CD8-positive, alpha-beta memory T cell (primary cell): ENCODE data around the gene NUDT12. TPM values are rescaled to one million over a fixed set of nuclear protein-coding genes. Genes with fewer than 3 reads are reported as not detected.
A peak's percentile ranks its signal among the peaks of the same experiment; 100 is the strongest.

ENCODE experiments used
- CTCF ChIA-PET: fragments of 350-600 bp; sonication (Branson Sonifier 250); formaldehyde crosslinking; loops from one replicate; lab custom pipeline; 2021; ENCODE audit warnings: antibody characterized with exemption; lab: Charles Lee
- POLR2A ChIA-PET: fragments of 350-600 bp; sonication (Branson Sonifier 250); formaldehyde crosslinking; loops from one replicate; lab custom pipeline; 2021; ENCODE audit warnings: antibody characterized with exemption; lab: Charles Lee
- DNase-seq, 5 donors: peaks; one replicate each; pipeline versions ENCODE4 v3.0.0 to v3.0.0-alpha.2; 2020 to 2022; ENCODE audit warnings: mixed read lengths in 1 of 5
- H3K27ac ChIP-seq: one replicate; pipeline ENCODE4 v1.7.0; 2013; ENCODE audit warnings: low read depth, mild to moderate bottlenecking, low read length, moderate library complexity
- H3K27me3 ChIP-seq: 2 replicates; pipeline ENCODE4 v1.7.0; 2013; ENCODE audit warnings: low read length, mild to moderate bottlenecking; ENCODE audit not compliant: insufficient read depth, poor library complexity, severe bottlenecking
- H3K36me3 ChIP-seq: 2 replicates; pipeline ENCODE4 v1.7.0; 2013; ENCODE audit warnings: mild to moderate bottlenecking, low read length, moderate library complexity; ENCODE audit not compliant: insufficient read depth
- H3K4me1 ChIP-seq: 2 replicates; pipeline ENCODE4 v1.7.0; 2013; ENCODE audit warnings: mild to moderate bottlenecking, low read length, moderate library complexity; ENCODE audit not compliant: insufficient read depth
- H3K4me3 ChIP-seq: 2 replicates; pipeline ENCODE4 v1.7.0; 2013; ENCODE audit warnings: mild to moderate bottlenecking, low read length
- H3K9me3 ChIP-seq: 2 replicates; pipeline ENCODE4 v1.7.0; 2013; ENCODE audit warnings: mild to moderate bottlenecking, low read length
- H3K27ac Mint-ChIP-seq, 8 donors: one replicate each; pipeline ENCODE4 v1.8.0; 2020 to 2021; ENCODE audit warnings: mixed read lengths in 8 of 8, mild to moderate bottlenecking in 6 of 8, inconsistent platforms in 3 of 8, moderate library complexity in 3 of 8
- H3K27me3 Mint-ChIP-seq, 2 donors: one replicate each; pipeline ENCODE4 v1.8.0; 2020 to 2021; ENCODE audit warnings: mixed read lengths in 2 of 2, mild to moderate bottlenecking in 1 of 2, moderate library complexity in 1 of 2
- H3K36me3 Mint-ChIP-seq, 3 donors: one replicate each; pipeline ENCODE4 v1.8.0; 2020 to 2021; ENCODE audit warnings: mixed read lengths in 3 of 3, inconsistent platforms in 1 of 3, mild to moderate bottlenecking in 1 of 3
- H3K4me1 Mint-ChIP-seq, 3 donors: one replicate each; pipeline ENCODE4 v1.8.0; 2020 to 2021; ENCODE audit warnings: mixed read lengths in 3 of 3, inconsistent platforms in 1 of 3, mild to moderate bottlenecking in 1 of 3
- H3K4me3 Mint-ChIP-seq, 7 donors: one replicate each; pipeline ENCODE4 v1.8.0; 2020 to 2021; ENCODE audit warnings: mixed read lengths in 7 of 7, mild to moderate bottlenecking in 6 of 7, moderate library complexity in 4 of 7, inconsistent platforms in 2 of 7
- H3K9me3 Mint-ChIP-seq, 5 donors: one replicate each; pipeline ENCODE4 v1.8.0; 2020 to 2022; ENCODE audit warnings: mixed read lengths in 5 of 5, mild to moderate bottlenecking in 3 of 5, moderate library complexity in 2 of 5, inconsistent platforms in 1 of 5
- polyA plus RNA-seq: library from polyadenylated mRNA; unstranded; fragments of 300-500 nt; fragmentation: Illumina TruSeq; gene quantifications from one replicate; pipeline ENCODE4 v1.2.3, GENCODE V29; 2021
- total RNA-seq, 2 experiments: library from RNA; stranded (reverse); gene quantifications; one replicate each; pipeline ENCODE4 v1.2.3, GENCODE V29; 2021

Gene NUDT12
- total RNA-seq (under 1 TPM; 0.86 to 0.94 TPM), polyA plus RNA-seq (not detected)

DNA sequence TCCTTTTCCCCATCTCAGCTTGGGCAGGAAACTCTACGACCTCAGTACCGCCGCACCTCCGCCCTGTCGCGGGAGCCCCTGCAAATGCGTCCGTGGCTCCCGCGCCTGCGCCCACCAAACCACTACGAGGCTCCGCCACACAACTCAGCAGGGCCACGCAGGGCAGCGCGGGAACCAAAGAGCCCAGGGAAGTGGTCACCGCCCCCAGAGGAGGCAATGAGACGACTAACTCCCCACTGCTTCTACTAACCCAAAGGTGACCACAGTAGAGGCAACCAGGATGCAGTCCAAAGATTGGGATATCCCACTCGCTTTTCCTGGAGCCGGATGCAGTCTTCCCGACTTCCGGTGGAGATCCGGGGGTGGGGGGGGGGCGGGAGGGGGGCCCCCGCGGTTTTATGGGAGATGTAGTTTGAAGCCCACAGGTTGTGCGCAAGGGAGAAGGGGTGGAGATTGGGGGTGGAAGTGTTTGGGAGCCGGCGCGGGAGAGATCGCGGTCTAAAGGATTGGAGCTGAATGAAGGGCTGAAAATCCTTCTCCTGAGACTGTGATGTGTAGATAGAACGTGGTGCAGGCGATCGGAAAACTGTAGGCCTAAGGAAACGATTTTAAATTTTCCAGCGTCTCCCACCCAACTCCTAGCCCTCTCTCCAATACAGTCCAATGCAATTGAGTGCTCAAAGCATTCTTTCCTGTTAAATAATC, at the start of gene NUDT12:
Gene NUDT12, minus strand, starts transcription at position 337 of the 705 bp plus-strand sequence. CDS start 2,541 bp downstream, outside the sequence.
- no peaks in the 10 kb centered on the region for H3K27me3 ChIP-seq
- ChIA-PET POLR2A (no interaction called here), CTCF (no interaction called here)
- H3K27ac Mint-ChIP-seq, result peak within 1 kb of the TSS in 3 of 8 donors; percentile 17 to 73 (median 58)
- H3K9me3 ChIP-seq, result no peaks in the 10 kb centered on the region
- no peaks in the 10 kb centered on the region for H3K36me3 ChIP-seq
- peak within 1 kb of the TSS; percentile 45 for H3K27ac ChIP-seq
- no peaks in the 10 kb centered on the region for H3K4me1 ChIP-seq
- peaks cover 1 to 8% of the 10 kb centered on the region in 2 donors for H3K27me3 Mint-ChIP-seq
- H3K4me1 Mint-ChIP-seq, result peaks cover 8 to 16% (median 14%) of the 10 kb centered on the region in 3 donors
- no peaks in the 10 kb centered on the region for H3K36me3 Mint-ChIP-seq
- peaks cover 0 to 5% (median 0%) of the 10 kb centered on the region in 5 donors for H3K9me3 Mint-ChIP-seq
- peak within 1 kb of the TSS; percentile 57 for H3K4me3 ChIP-seq
- H3K4me3 Mint-ChIP-seq, result peak within 1 kb of the TSS; percentile 51 to 83 (median 79)
- peak in 4 of 5 donors; percentile 3 to 46 (median 29) for DNase-seq

DNA sequence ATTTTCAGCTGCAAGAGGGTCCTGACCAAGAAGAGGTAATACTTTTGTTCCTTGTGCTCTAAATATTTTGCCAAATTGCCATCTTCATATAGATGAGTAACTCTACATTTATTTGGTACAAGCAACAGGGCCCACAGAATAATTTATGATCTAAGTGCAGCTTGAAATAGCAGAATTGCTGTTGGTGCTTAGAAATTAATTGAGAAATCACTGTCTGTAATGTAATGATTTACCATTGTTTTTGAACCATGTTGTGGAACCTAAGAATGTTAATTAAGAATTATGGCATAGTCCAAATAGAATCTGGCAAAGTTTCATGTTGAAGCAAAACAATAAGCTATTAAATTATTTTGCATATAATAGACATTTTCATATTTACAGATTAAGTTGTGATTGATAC, 44.8 kb upstream of the NUDT12 start:
- Histone ChIP-seq H3K4me1 (no peaks in the 10 kb centered on the region), H3K27me3 (no peaks in the 10 kb centered on the region), H3K4me3 (no peak overlapping the region), H3K36me3 (no peaks in the 10 kb centered on the region), H3K9me3 (no peaks in the 10 kb centered on the region), H3K27ac (no peak overlapping the region)
- ChIA-PET POLR2A (no interaction called here), CTCF (interaction anchor here (0.9 kb wide), 1 partner anchor 15 kb away, joined by 3 read pairs; no protein-coding TSS in a partner anchor)
- Mint-ChIP-seq H3K4me3 (no peak overlapping the region), H3K36me3 (no peaks in the 10 kb centered on the region), H3K4me1 (no peaks in the 10 kb centered on the region), H3K9me3 (peaks cover 0 to 5% (median 0%) of the 10 kb centered on the region in 5 donors), H3K27me3 (no peaks in the 10 kb centered on the region), H3K27ac (no peak overlapping the region)
- DNase-seq, result no peak

DNA sequence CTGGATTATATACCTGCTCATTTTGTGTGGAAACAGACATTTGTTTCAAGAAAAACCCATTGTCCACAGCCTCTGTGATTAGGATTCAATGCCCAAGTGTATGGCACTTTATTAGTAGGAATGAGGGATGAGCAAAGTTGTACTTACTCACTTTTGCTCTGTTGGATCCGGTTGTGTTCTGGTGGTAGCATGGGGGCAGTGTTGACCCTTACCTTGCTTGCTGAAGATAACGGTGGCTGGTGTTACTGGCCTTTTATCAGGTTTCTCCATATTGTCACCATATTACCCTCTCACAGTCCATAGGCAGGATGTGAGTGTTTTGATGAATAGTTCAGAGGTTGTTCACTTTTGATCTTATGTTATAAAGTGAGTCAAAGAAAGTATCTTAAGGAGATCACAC, 42.7 kb upstream of the NUDT12 start:
- H3K9me3 Mint-ChIP-seq, result peaks cover 0 to 5% (median 0%) of the 10 kb centered on the region in 5 donors
- no peaks in the 10 kb centered on the region for H3K36me3 Mint-ChIP-seq
- DNase-seq, result no peak
- no peak overlapping the region for H3K27ac Mint-ChIP-seq
- ChIA-PET POLR2A (no interaction called here), CTCF (no interaction called here)
- H3K4me1 Mint-ChIP-seq, result no peaks in the 10 kb centered on the region
- H3K9me3 ChIP-seq, result no peaks in the 10 kb centered on the region
- H3K27ac ChIP-seq, result no peak overlapping the region
- H3K36me3 ChIP-seq, result no peaks in the 10 kb centered on the region
- no peak overlapping the region for H3K4me3 Mint-ChIP-seq
- no peak overlapping the region for H3K4me3 ChIP-seq
- no peaks in the 10 kb centered on the region for H3K4me1 ChIP-seq
- H3K27me3 ChIP-seq, result no peaks in the 10 kb centered on the region
- H3K27me3 Mint-ChIP-seq, result no peaks in the 10 kb centered on the region

DNA sequence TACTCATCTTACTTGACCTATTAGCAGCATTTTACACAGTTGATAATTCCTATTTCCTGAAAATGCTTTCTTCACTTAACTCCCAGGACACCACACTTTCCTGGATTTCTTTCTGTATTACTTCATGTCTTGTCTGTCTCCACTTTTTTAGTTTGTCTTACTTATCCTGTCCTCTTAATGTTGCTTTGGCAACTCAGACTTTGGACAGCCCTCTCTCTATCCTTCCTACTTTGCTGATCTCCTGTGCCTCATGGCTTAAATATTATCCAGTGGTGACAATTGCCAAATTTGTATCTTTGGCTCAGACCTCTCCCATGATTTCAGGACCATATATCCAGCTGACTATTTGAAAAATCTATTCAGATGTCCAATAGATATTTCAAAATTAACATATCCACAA, 39.8 kb upstream of the NUDT12 start:
- DNase-seq, result no peak
- ChIA-PET POLR2A (no interaction called here), CTCF (no interaction called here)
- H3K4me1 Mint-ChIP-seq, result no peaks in the 10 kb centered on the region
- H3K9me3 ChIP-seq, result no peaks in the 10 kb centered on the region
- H3K27me3 Mint-ChIP-seq, result no peaks in the 10 kb centered on the region
- peaks cover 0 to 2% (median 0%) of the 10 kb centered on the region in 5 donors for H3K9me3 Mint-ChIP-seq
- H3K36me3 Mint-ChIP-seq, result no peaks in the 10 kb centered on the region
- no peaks in the 10 kb centered on the region for H3K4me1 ChIP-seq
- no peak overlapping the region for H3K4me3 ChIP-seq
- H3K27ac Mint-ChIP-seq, result no peak overlapping the region
- no peaks in the 10 kb centered on the region for H3K27me3 ChIP-seq
- H3K4me3 Mint-ChIP-seq, result no peak overlapping the region
- no peak overlapping the region for H3K27ac ChIP-seq
- H3K36me3 ChIP-seq, result no peaks in the 10 kb centered on the region

DNA sequence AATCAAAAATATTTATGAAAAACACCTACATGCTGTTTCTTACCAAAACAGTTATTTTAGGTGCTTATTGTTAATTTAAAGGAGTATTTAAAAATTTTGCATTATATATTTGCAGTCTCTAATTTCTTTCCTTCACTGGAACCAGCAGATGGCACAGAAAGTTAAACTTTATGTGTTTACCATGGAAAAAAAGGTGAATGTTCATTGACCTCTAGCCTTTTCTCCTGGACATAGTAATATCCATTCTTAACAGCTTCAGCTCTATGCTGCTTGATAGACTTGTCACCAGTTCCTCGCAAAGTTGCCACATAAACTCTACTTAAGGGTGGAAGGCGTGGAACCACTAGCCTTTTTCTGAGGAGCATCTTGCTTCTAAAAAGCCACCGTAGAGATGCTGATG, 38.7 kb upstream of the NUDT12 start:
- H3K4me1 ChIP-seq, result no peaks in the 10 kb centered on the region
- Mint-ChIP-seq H3K27ac (no peak overlapping the region), H3K9me3 (peaks cover 0 to 2% (median 0%) of the 10 kb centered on the region in 5 donors), H3K4me1 (no peaks in the 10 kb centered on the region), H3K36me3 (no peaks in the 10 kb centered on the region), H3K4me3 (no peak overlapping the region), H3K27me3 (no peaks in the 10 kb centered on the region)
- H3K9me3 ChIP-seq, result no peaks in the 10 kb centered on the region
- H3K4me3 ChIP-seq, result no peak overlapping the region
- CTCF ChIA-PET, result no interaction called here
- POLR2A ChIA-PET, result no interaction called here
- no peaks in the 10 kb centered on the region for H3K27me3 ChIP-seq
- DNase-seq, result no peak
- H3K27ac ChIP-seq, result no peak overlapping the region
- H3K36me3 ChIP-seq, result no peaks in the 10 kb centered on the region

DNA sequence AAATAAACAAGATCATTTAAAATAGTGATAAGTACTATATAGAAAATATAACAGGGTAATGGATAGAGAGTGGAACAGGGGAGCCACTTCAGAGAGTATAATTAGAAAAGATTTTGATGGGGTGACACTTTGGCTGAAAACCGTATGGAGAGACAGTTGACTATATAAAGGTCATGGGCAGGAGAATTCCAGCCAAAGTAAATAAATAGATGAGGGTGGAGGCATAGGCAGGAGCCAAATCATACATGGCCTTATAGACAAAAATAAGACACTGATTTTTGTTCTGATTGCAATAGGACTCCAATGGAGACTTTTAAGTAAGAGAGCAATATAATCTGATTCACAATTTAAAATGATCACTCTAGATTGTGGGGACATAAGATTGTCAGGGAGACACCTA, 37.5 kb upstream of the NUDT12 start:
- no peak for DNase-seq
- H3K27me3 Mint-ChIP-seq, result no peaks in the 10 kb centered on the region
- no peak overlapping the region for H3K4me3 Mint-ChIP-seq
- Histone ChIP-seq H3K9me3 (no peaks in the 10 kb centered on the region), H3K4me1 (no peaks in the 10 kb centered on the region), H3K27me3 (no peaks in the 10 kb centered on the region), H3K36me3 (no peaks in the 10 kb centered on the region), H3K4me3 (no peak overlapping the region), H3K27ac (no peak overlapping the region)
- POLR2A ChIA-PET, result no interaction called here
- no peaks in the 10 kb centered on the region for H3K36me3 Mint-ChIP-seq
- CTCF ChIA-PET, result no interaction called here
- peaks cover 0 to 2% (median 0%) of the 10 kb centered on the region in 5 donors for H3K9me3 Mint-ChIP-seq
- H3K4me1 Mint-ChIP-seq, result no peaks in the 10 kb centered on the region
- peak overlapping the region in 1 of 8 donors; percentile 18 for H3K27ac Mint-ChIP-seq

DNA sequence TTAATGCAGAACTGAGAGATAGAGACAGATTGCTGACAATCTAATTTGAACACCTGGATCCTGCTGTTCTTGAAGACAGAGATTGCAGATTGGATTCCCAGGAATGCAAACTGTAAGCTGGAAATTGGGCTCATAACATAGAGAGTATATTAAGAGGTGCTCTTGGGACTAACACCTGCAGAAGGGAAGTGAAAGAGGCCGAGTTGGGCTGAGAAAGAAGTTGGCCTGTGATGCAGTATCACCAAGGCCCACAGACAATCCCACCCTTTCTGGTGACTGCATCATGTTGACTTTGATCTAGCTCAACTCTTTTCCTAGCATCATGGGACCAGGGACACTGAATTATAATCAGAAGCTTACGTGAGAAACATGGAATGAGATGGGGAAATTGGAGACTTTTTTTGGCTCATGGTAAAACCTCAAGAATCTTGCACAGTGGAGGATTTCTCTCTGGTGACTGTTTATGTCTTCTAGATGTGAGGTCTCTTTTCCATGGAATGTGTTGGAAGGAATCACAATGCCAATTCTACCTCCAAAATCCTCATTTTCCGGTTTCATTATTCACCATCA, 36.5 kb upstream of the NUDT12 start:
- H3K4me3 Mint-ChIP-seq, result no peak overlapping the region

DNA sequence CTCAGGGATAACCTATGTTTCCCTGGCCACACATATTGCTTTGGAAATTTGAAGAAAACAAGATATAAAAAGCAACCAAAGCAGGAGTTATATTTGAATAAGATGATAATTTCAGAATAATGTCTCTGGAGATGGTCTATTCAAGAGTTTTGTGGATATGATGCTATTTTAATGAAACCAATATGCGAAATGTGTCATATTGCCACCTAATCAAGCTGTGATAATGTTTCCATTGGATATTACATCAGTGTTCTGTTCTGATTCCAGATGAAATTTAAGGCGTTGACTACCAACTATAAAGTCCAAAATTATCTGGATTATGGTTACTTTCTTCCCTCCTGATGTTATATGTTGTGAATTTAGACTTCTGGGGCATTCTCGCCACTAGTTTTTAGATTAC, 27.6 kb upstream of the NUDT12 start:
- no peaks in the 10 kb centered on the region for H3K36me3 Mint-ChIP-seq
- Histone ChIP-seq H3K4me1 (no peaks in the 10 kb centered on the region), H3K27ac (no peak overlapping the region), H3K36me3 (no peaks in the 10 kb centered on the region), H3K9me3 (no peaks in the 10 kb centered on the region), H3K27me3 (no peaks in the 10 kb centered on the region), H3K4me3 (no peak overlapping the region)
- no peak overlapping the region for H3K27ac Mint-ChIP-seq
- CTCF ChIA-PET, result no interaction called here
- H3K27me3 Mint-ChIP-seq, result no peaks in the 10 kb centered on the region
- POLR2A ChIA-PET, result no interaction called here
- H3K9me3 Mint-ChIP-seq, result peaks cover 0 to 5% (median 0%) of the 10 kb centered on the region in 5 donors
- no peaks in the 10 kb centered on the region for H3K4me1 Mint-ChIP-seq
- H3K4me3 Mint-ChIP-seq, result no peak overlapping the region
- no peak for DNase-seq

More for the DNA sequence above, 36.5 kb upstream of the NUDT12 start:
- Histone ChIP-seq H3K27ac (no peak overlapping the region), H3K9me3 (no peaks in the 10 kb centered on the region), H3K4me1 (no peaks in the 10 kb centered on the region), H3K4me3 (no peak overlapping the region), H3K36me3 (no peaks in the 10 kb centered on the region), H3K27me3 (no peaks in the 10 kb centered on the region)
- DNase-seq, result no peak
- Mint-ChIP-seq H3K9me3 (peaks cover 0 to 3% (median 0%) of the 10 kb centered on the region in 5 donors), H3K36me3 (no peaks in the 10 kb centered on the region), H3K4me1 (no peaks in the 10 kb centered on the region), H3K27ac (no peak overlapping the region), H3K27me3 (no peaks in the 10 kb centered on the region)
- ChIA-PET CTCF (no interaction called here), POLR2A (no interaction called here)
